Glomerular visceral epithelial cell (primary cell): ENCODE results near the gene OR6K2.

Experiments used
- DNase-seq: peaks from one replicate; pipeline ENCODE4 v3.0.0-alpha.2; 2016; ENCODE audit errors: extremely low spot score

OR6K2 gene

GRCh38 chr1:158686111-158687009, 14.1 kb downstream of the OR6K2 start, which contains the start of gene SPTA1:
Gene SPTA1 (minus strand): TSS chr1:158686715. CDS start chr1:158686517, 198 bp downstream.
- no peak for DNase-seq

DNA sequence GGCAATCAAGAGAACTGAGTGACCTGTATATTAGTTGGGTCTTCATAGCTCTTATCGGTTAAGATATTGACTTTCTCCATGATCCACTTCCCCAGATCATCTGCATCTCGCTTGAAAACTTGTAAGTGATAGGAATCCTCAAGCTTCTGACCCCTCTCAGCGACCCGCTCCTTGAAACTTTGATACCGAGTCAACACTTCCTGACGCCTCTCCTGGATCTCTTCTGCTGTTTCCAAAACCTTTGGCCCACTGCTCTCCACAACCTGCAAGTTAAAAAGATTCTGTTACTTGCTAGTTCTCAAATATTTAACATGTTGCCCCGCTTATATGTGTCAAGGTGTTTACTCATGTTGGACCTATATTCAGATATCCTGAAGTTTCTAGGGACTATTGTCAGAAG, 15.4 kb downstream of the OR6K2 start:
- no peak for DNase-seq

DNA sequence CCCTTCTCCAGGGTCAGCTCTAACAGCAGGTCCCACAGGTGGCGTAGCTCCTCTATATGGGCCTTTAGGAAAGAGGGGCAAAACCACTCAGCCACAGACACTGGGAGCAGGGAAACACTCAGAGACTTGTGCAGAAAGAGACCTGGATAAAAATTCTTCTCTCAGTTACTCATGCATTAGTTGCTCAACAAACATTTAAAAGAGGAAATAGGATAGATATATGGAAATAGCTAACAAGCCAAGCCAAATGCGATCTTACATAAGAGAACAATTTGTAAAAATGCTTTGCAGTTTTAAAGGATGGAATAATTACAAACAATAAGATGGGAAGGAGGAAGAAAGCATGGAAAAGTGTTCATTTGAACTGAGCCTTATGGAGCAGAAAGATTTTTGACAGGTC, 18.8 kb downstream of the OR6K2 start:
- no peak for DNase-seq

- no peak for DNase-seq
Observed at GRCh38 chr1:158679289-158679688, 21.2 kb downstream of the OR6K2 start.

GRCh38 chr1:158675563-158676323, 24.7 kb downstream of the OR6K2 start:
- DNase-seq = no peak

- no peak for DNase-seq
Observed at GRCh38 chr1:158674302-158674701, 26.1 kb downstream of the OR6K2 start.

DNA sequence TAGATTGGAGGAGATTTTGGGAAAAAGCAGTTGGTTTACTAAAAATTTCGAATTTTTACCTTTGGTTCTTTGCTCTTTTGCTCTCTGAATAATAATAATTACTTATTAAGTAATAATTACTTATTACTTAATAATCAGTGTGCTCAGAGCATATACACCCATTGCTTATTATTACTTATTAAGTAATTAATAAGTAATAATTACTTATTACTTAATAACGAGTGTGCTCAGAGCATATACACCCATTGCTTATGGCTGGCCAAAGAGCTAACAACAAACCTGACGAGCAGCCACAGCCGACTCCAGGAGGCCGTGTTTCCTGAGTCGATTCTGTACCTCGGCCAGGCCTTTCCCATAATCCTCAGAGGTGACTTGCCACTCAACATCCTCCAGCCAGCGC, 34.4 kb downstream of the OR6K2 start:
- DNase-seq = no peak

DNA sequence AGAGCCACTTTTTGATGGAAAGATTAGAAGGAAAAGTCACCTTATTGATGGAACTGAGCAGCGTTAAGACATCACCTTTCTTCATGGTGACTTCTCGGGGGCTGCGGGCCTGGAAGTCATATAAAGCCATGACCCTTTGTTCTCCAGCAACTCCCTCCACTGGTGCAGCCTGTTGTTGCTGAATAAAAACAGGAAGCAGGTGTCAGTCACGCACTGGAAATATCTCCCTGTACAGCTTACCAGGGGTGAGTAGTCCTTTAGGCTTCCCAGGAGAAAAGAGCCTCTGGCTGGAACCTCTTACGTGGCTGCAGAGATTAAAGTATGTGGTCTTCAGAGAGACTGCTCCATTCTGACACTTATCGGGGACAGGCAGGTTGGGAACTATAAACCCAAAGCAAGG, 45.9 kb downstream of the OR6K2 start:
- no peak for DNase-seq

- no peak for DNase-seq
Observed at GRCh38 chr1:158654086-158654485, 46.4 kb downstream of the OR6K2 start.

DNA sequence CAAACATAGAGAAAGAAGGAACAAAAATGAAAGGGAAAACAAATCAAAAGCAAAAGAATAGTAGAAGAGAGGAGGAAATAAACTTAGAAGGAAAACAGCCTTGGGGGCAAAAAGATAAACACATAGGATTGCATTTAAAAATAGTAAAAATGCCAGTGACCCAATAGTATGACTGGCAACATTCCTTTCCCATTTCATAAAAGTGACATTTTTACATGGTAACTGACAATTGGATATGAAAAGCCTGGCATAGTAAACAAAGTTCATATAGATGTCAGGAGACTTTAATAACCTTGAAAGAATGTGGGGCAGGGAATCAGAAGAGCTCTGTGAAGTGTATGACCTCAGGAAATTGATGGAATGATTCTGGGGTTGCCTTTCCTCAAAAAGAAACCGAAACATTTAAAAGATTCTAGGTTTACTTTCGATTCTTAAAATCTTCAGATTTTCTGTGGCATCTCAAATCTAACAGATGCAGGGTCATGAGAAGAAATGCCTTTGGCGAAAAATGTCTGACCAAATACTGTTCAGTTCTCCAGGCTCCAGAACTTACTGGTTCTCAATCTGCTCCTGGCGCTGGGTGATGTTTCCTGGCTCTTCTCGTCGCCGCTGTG, 47.6 kb downstream of the OR6K2 start:
- no peak for DNase-seq
